GM18517 (cell line): Measurements from ENCODE around the gene SLC29A3.

Source experiments
- ATAC-seq: cut with Tn5 transposase; IDR thresholded peaks from one replicate; pipeline ENCODE4 v1.9.1; 2021; ENCODE audit warnings: mild to moderate bottlenecking, moderate library complexity; ENCODE audit not compliant: unreplicated experiment

The SLC29A3 gene

GRCh38 chr10:71390461-71390835, 71.4 kb downstream of the SLC29A3 start:
- ATAC-seq, result no peak

GRCh38 chr10:71390921-71391690, 72.0 kb downstream of the SLC29A3 start:
- no peak for ATAC-seq

GRCh38 chr10:71391701-71392100, 72.6 kb downstream of the SLC29A3 start:
- ATAC-seq, result no peak

- no peak for ATAC-seq
Observed at GRCh38 chr10:71392292-71392691, 73.2 kb downstream of the SLC29A3 start.

- ATAC-seq, result no peak
Observed at GRCh38 chr10:71392791-71393781, 74.0 kb downstream of the SLC29A3 start.

- ATAC-seq, result no peak
Observed at GRCh38 chr10:71393841-71394475, 74.9 kb downstream of the SLC29A3 start.

GRCh38 chr10:71394926-71395562, 76.0 kb downstream of the SLC29A3 start:
- no peak for ATAC-seq

GRCh38 chr10:71395621-71396020, 76.6 kb downstream of the SLC29A3 start:
- no peak for ATAC-seq

GRCh38 chr10:71396084-71396710, 77.1 kb downstream of the SLC29A3 start:
- no peak for ATAC-seq

- no peak for ATAC-seq
Observed at GRCh38 chr10:71396711-71397295, 77.7 kb downstream of the SLC29A3 start, which contains the start of gene CDH23. CDH23 (plus strand) TSS chr10:71396920; CDS start chr10:71439832, 42,912 bp downstream.

GRCh38 chr10:71397296-71398212, 78.5 kb downstream of the SLC29A3 start:
- no peak for ATAC-seq

- no peak for ATAC-seq
Observed at GRCh38 chr10:71398976-71399375, 79.9 kb downstream of the SLC29A3 start.

GRCh38 chr10:71399946-71400345, 80.9 kb downstream of the SLC29A3 start:
- ATAC-seq, result no peak

GRCh38 chr10:71401056-71401455, 82.0 kb downstream of the SLC29A3 start:
- no peak for ATAC-seq

GRCh38 chr10:71402005-71402404, 82.9 kb downstream of the SLC29A3 start:
- no peak for ATAC-seq

GRCh38 chr10:71404503-71405295, 85.6 kb downstream of the SLC29A3 start:
- ATAC-seq, result no peak

GRCh38 chr10:71406878-71407277, 87.8 kb downstream of the SLC29A3 start:
- no peak for ATAC-seq
